Head of caudate nucleus (tissue), 42 donors: ENCODE data around the gene NAT14.
"Not testable (repeated sequence)": the region's sequence is repeated elsewhere in the genome, so short reads cannot be mapped to it uniquely, and the experiment has no call there.

Source experiments
- DNase-seq, 42 donors: peaks; one replicate each; pipeline versions ENCODE4 v3.0.0 to v3.0.0-alpha.2; 2020 to 2021; ENCODE audit warnings: mixed read lengths in 7 of 42
- intact Hi-C: fragments of 100-400 bp; cut with DNase I; formaldehyde crosslinking; loops from one replicate; pipeline ENCODE4 v1.15.0; 2022

Gene NAT14, protein sequence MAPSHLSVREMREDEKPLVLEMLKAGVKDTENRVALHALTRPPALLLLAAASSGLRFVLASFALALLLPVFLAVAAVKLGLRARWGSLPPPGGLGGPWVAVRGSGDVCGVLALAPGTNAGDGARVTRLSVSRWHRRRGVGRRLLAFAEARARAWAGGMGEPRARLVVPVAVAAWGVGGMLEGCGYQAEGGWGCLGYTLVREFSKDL

DNA sequence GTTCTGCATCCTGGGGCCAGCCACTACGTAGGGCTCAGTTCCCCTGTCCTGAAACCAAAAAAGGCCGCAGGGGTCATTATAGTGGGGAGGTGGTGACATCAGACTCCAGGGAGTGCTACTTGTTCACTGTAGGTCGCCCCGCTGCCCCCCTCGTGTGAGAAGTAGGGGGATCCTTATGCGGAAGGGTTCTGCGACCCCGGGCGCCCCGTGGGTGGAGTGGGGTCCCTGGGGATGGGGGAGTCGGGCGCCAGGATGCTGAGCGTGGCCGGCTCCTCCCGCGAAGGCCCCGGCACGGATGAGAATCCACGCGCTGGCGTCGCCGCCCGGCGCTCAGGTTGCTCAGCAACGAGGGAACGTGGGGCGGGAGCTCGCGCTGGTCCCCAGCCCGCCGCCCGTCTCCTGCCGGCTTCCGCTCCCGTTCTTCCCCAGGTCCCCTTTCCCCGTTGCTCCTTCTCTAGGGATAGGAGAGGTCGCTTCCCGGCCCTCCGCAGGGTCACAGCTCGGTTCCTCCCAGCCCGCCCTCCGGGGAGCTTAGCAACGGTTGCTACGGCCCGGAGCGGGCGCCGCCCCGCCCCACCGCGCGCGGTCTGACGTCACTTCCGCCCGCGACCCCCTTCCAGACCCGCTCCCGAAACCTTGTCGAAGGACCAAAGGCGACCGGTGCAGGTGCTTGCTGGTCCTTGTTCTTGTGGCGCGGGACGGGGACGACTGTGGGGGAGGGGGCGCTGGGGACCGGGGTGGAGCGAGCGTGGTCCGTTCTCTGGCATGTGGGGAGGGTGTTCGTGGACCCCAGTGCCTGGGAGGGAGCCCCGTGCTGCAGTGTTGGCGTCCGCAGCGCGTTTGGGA is at the start of gene NAT14:
Gene NAT14 (plus strand): TSS at position 596 of the 846 bp plus-strand sequence. CDS start 521 bp downstream, outside the sequence.
- intact Hi-C loops, result no loop called here
- peak in 41 of 42 donors; percentile 32 to 86 (median 71) for DNase-seq

DNA sequence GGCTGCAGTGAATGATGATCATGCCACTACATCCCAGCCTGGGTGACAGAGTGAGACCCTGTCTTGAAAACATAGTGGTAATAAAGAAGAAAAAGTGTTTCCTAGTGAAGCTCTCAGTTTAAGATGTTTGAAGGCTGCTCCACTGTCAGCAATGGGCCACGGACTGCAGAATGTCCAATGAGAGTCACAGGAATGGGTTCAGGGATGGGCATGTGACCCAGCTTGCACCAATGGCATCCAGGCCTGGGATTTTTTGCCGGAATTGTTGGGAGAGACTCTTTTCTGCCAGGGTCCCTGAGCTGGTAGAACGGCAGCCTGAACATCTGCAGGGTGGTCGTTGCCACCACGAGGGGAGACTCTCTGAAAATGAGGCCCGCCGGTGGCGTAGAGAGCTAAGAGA is 48.1 kb upstream of the NAT14 start:
- intact Hi-C loops, result no loop called here
- DNase-seq, result no peak

DNA sequence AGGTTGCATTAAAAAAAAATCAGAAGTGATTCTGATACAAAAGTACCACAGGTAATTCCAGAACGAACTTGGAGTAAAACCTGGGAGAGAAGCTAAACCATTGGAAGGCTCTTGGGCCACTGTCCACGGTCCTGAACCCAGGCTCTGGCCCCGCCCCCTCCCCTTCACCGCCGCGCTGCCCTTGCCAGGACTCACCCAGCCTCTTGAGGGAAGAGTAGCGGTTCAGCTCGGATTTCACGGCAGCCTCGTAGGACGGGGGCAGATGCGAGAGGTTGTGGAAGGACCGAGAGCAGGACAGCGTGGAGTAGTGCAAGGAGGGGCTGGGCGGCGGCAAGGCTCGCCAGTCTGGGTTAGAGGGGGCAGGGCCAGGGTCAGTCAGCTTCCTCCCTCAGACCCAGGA is 47.6 kb upstream of the NAT14 start:
- DNase-seq, result peak in 10 of 42 donors; percentile 43 to 86 (median 60)
- intact Hi-C loops, result no loop called here

DNA sequence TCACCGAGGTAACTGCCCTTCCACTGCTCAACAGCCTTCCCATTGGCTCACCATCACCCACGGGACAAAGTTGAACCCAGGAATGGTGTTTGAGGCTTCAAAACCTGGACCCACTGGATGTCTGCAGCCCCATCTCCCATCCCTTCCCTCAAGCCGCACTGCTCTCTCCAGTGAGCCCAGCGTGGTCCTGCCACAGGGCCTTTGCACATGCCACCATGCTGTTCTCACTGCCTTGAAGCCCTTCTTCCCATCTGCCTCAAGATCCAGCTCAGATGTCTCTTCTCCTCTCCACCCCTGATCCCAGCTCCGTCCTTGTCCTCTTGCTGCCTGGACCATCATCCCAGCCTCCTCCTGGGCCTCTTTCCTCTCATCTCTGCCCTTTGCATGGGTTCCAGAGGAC is 45.9 kb upstream of the NAT14 start:
- DNase-seq, result no peak
- intact Hi-C loops, result no loop called here

DNA sequence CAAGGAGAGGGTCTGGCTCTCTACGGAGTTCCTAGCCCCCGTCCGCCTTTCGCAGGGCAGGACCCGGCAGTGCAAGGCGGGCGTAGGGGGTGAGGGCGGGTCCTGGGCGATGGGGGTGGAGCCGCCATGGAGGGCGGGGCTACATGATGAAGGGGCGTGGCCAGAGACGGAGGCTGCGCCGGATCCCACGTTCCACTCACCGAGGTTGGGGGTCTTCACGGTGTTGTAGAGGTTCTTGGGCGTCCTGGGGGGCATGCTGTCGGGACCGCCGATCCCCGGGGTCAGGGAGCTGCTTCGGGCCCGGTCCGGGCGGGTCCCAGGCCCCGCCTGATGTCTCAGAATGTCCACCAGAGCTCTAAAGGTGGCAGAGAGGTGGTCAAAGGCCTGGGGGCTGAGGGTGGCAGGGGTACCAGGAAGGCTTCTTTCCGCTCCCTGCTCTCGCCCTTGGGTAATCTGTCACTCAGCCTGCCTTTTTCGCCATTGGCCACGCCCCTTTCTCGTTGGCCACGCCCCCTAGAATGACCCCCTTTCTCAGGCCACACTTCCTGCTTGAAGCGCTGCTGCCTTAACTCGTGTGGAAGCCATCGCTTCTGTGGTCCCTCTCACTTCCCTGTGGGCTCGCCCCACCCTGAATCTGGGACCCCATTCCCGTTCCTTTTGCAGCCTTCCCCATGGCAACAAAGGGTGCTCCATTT is 44.4 kb upstream of the NAT14 start:
- intact Hi-C loops, result no loop called here
- DNase-seq, result peak in 3 of 42 donors; percentile 19 to 41 (median 25)

DNA sequence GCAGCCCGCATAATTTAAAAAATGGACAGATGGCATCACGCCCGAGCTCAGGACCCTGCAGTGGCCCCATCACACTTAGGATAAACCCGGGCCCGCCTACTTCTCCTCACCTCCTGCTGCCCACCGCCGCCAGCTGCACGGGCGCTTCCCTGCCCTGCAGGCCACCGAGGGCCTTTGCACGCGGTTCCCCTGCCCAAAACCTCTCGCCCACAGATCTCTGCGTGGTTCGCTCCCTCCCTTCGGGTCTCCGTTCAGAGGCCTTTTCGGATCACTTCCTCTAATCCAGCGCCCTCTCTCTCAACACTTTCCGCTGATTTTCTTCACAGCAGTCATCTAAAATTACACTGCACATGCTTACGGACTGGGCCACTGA is 43.7 kb upstream of the NAT14 start:
- DNase-seq, result no peak
- intact Hi-C loops, result no loop called here

DNA sequence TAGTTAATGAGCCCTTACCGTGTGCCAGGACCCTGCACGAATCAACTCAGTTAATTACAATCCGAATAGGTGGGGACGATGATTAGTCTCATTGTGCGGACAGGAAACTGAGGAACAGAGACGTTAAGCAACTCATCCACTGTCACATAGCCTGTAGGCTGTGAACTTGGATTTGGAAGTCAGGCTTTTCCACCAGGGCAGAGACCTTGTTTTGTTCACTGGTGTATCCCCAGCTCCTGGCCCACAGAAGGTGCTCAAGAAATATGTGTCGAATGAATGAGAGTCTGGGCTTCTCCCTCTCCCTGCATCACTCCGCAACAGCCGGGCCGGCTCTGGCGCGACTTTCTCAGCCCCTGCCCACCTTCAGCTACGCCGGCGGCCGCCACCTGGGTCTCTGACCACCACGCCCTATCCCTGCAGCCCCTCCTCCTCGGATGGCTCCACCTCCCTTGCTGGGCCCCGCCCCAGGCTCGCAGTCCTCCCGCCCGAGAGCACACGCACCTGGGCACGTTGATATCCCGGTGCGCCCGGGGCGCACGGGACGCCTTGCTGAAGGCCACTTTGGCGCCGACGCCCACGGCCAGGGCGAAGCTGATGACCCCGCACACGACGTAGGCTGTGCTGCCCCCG is 43.2 kb upstream of the NAT14 start:
- peak in 22 of 42 donors; percentile 34 to 84 (median 58) for DNase-seq
- intact Hi-C loops, result no loop called here

DNA sequence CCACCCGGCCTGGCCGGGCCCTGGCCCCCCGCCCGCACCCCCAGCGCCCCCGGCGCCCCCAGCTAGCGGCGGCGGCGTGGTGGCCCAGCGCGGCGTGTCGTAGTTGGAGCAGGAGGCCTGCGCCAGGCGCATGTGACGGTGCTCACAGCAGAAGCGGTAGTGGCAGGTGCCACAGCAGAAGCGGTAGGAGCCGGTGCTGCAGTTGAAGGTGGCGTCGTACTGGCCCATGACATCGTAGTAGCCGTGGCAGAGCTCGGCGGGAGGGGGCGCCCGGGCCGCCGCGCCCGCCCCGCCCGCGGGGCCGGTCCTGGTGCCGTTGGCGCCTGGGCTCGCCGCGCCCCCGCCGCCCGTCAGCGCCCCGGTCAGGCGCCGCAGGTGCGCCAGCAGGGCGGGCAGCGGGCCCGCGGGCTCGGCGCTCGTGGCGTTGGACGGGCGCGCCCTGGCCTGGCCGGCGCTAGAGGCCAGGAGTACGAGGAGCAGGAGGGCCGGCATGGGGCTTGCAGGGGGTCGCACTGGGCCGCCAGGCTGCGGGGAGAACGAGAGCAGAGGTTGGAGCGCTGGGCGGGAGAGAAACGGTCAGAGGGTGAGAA is 42.5 kb upstream of the NAT14 start:
- intact Hi-C loops, result no loop called here
- peak in 13 of 42 donors; percentile 31 to 67 (median 54) for DNase-seq

DNA sequence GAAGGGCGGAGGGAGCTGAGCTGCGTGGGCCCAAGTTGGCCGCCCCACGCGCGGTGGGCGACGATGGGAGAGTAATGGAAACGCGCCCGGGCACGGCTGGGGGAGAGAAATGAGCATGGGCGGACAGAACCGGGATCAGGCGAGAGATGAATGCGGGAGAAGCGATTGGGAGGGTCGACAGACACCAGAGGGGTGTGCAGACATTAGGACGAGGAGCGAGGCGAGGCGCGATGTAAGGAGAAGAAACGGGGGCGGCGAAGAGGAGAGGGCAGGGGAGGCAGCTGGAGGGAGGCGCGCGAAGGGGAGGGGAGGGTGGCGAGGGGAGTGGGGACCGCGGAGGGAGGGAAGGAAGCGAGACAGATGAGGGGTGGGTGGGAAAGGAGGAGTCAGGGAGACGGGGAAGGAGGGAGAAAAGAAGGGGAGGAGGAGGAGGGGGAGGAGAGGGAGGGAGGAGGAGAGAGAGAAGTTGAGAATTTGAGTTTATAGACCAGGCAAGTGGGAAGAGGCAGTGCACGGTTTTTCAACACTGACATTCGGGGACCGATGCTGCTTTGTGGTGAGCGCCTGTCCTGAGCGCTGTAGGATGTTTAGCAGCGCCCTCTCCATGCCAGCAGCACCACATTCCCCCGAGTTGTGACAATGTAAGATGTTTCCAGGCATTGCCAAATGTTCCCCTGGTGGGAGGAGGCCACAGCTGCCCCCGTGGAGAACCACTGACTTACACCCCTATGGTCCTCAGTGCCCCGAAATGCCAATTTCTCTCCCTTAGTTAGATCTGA is 41.8 kb upstream of the NAT14 start, which contains the start of gene SHISA7:
Gene SHISA7 (minus strand): TSS at position 256 of the 779 bp plus-strand sequence. CDS start 437 bp downstream, outside the sequence.
- DNase-seq, result peak in 36 of 42 donors; percentile 42 to 82 (median 65)
- intact Hi-C loops, result no loop called here

DNA sequence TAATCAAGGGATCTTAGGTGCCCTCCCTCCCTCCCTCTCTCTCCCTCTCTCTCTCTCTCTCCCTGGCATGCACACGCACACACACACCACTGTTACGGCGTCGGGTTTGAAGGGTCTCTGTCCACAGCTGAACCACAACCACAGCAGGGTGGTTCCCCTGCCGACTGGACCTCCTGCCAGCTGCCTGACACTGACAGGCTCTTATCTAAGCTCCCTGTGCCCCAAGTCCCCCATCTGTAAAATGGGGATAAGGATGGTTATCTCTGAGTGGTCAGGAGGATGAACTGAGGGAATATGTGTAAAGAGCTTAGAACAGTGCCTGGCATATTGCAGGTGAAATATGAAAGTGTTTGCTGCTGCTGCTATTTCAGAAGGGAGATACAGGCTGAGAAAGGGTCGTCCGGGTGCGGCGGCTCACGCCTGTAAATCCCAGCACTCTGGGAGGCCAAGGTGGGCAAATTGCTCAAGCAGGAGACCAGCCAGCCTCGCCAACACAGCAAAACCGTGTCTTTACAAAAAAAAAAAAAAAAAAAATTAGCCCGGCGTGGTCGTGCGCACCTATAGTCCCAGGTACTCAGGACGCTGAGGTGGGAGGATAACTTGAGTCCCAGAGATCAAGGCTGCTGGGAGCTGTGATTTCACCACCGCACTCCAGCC is 41.0 kb upstream of the NAT14 start:
- no peak for DNase-seq

DNA sequence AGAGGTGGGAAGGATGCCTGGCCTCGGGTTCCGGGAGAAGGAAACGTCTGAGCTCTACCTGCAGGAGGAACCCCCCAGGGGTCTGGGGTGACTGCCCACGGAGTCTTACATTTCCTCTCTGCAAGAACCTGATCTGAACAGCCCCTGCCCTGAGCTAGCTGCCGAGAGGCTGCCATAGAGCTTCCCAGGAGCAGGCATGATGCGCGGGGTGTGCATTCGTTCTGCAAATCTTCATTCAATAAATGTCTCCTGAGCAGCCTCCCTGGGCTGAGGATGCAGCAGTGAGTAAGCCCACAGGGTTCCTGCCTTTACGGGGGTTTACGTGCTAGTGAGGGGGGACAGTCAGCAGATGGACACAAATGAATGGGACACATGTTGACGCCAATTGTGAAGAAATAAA is 40.3 kb upstream of the NAT14 start:
- intact Hi-C loops, result no loop called here
- DNase-seq, result peak in 8 of 42 donors; percentile 51 to 70 (median 59)

More for the DNA sequence above, 41.0 kb upstream of the NAT14 start:
- intact Hi-C loops, result no loop called here

DNA sequence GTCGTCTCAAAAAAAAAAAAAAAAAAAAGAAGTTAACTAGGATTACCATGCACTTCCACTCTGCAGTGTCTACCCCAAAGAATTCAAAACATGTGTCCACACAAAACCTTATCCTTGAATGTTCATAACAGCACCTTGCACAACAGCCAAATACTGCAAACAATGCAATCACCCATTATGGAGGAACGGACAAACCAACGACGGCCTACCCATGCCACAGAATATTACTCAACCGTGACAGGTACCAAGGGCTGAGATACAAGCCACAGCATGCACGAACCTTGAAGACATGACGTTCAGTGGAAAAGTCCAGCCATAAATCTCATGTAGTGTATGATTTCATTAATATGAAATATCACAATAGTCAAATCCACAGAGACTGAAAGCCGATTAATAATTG is 38.9 kb upstream of the NAT14 start:
- DNase-seq, result no peak
- intact Hi-C loops, result no loop called here

DNA sequence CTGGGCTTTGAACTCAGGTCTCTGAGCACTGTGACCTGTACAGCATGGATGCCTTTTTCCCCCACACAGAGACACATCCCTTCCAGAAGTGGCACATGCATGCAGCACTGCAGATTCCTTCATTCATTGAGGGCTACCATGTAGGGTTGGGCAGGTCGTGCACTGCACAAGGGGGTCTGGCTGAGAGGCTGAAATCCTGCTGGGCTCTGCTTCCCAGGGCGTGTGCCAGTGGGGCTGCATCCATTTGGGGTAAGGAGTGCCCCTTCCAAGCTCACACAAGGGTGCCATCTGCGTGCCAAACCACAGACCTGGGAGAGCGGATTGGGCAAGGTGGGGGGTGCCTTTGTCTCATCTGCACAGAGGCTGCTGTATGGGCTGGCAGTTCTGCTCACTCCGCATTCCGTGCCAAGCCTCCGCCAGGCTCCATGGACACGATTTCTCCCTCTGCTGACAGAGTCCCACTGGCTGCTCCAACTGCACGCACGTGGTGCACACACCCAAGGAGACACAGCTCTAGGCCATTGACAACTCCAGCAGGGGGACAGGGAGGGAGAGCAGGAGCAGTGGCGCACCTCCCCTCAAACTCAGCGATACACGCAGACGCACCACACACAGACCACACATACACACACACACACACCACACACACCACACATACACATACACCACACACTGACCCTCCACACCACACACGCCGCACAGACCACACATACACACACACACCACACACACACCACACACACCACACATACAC is 37.4 kb upstream of the NAT14 start:
- peak; percentile 57 to 90 (median 78) for DNase-seq
- intact Hi-C loops, result no loop called here

DNA sequence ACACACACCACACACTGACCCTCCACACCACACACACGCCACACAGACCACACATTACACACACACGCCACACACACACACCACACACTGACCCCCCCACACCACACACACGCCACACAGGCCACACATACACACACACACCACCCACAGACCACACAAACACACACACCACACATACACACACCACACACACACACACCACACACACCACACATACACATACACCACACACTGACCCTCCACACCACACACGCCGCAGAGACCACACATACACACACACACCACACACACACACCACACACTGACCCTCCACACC is 36.9 kb upstream of the NAT14 start:
- intact Hi-C loops, DNase-seq: not testable (repeated sequence)

DNA sequence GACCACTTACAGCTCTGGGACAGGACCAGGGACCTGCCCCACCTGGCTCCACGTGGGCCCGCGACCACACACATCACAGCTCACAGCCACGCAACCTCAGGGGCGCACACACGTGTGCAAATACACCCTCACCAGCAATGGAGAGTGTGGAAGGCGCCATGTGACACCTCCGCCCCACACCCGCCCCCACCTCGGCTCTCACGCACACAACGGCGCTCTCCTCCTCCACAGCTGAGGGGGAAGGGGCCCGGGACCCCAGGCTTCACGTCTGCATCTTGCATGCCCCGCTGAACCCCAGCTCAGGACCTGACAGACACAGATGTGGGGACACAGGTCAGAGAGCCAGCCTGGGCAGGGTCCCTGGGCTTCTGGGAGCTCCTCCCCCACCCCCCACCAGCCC is 35.5 kb upstream of the NAT14 start:
- DNase-seq, result peak in 17 of 42 donors; percentile 23 to 72 (median 50)
- intact Hi-C loops, result no loop called here

DNA sequence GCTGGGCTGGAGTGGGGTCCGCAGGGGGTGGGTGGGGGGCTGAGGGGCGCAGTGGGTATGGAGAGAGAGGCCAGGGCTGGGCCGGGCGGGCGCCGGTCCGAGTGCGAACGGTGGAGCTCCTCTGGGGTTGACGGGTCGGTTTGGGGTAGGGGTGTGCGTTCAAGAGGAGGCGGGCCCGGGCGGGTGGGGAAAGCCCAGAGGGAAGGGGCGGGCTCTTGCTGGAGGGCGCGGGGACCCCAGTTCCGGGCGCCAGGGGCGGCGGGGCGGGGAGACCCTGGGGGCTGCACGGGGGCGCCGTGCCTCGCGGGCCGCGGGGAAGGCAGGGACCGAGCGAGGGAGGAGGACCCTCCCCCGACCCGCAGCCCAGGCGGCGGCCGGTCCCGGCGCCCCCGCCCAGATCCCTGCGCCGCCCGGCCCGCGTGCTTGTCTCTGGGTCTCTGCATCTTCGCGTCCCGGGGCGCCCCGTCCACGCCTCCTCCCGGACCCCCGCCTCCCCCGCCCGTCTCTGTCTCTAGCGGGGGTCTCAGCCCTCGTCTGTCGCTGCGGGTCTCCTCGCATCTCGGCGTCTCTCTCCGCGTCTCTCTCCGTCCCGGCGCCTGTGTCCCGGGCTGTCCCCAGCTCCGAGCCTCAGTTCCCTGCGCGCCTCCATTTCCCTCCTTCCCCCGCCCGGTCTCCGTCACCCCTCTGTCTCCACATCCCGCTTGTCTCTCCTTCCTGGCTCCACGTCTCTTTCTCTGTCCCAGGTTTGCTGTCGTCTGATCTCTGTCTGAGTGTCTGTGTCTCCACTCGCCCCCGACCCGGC is 33.6 kb upstream of the NAT14 start:
- intact Hi-C loops, result no loop called here

More for the DNA sequence above, 33.6 kb upstream of the NAT14 start:
- peak in 8 of 42 donors; percentile 17 to 63 (median 32) for DNase-seq
